Neural cell (in vitro differentiated cells): ENCODE results near the gene CAMK2B.

Source experiments
- EZH2 ChIP-seq: fragments of 200-600, 300-800 bp; shearing (Covaris generic), sonication (generic); IDR thresholded peaks from 2 replicates; pipeline ENCODE4 v1.6.1; 2014; ENCODE audit warnings: antibody characterized with exemption, low read length, borderline replicate concordance, mild to moderate bottlenecking; ENCODE audit not compliant: insufficient read depth, poor library complexity, severe bottlenecking
- TF ChIP-seq, protein P1 (sequence below): fragments of 450-650 bp; IDR thresholded peaks from 2 replicates; pipeline ENCODE4 v1.5.1; 2014; ENCODE audit warnings: antibody characterized with exemption, mild to moderate bottlenecking, moderate library complexity; ENCODE audit not compliant: poor library complexity, severe bottlenecking

DNA sequence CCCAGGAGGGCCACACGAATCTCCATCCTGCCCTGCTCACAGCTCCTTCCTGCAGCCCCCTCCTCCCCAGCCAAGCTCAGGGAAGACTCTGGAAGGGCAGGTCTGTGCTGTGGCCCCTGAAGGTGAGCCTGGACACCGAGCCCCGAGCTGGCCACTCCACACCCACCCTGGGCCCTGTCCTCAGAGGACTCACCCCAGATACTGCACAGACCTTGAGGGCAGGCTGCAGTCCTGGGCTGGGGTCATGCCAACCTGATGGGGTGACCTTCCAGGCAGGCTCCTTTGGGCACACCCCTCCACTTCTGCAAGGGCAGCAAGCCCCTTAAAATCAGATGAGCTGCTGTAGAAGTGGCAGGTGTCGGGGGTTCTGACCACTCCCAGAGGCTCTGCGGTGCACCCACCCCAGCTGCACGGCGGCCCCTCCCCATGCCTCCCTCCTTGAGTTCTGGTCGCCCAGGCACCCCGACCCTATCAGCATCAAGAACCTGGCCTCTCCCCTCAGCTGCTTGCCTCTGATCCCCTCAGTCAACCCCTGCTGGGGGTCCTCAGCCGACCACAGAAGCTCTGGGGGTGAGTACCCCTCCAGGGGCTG lies 100.3 kb downstream of the CAMK2B start:
- TF ChIP-seq, protein P1, sequence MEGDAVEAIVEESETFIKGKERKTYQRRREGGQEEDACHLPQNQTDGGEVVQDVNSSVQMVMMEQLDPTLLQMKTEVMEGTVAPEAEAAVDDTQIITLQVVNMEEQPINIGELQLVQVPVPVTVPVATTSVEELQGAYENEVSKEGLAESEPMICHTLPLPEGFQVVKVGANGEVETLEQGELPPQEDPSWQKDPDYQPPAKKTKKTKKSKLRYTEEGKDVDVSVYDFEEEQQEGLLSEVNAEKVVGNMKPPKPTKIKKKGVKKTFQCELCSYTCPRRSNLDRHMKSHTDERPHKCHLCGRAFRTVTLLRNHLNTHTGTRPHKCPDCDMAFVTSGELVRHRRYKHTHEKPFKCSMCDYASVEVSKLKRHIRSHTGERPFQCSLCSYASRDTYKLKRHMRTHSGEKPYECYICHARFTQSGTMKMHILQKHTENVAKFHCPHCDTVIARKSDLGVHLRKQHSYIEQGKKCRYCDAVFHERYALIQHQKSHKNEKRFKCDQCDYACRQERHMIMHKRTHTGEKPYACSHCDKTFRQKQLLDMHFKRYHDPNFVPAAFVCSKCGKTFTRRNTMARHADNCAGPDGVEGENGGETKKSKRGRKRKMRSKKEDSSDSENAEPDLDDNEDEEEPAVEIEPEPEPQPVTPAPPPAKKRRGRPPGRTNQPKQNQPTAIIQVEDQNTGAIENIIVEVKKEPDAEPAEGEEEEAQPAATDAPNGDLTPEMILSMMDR: no peak
- no peak for TF ChIP-seq EZH2
